Dermis microvascular lymphatic vessel endothelial cell (primary cell): ENCODE results near the gene ENOX1. TPM values are rescaled to one million over a fixed set of nuclear protein-coding genes. Genes with fewer than 3 reads are reported as not detected.
"Not testable (repeated sequence)": the region's sequence is repeated elsewhere in the genome, so short reads cannot be mapped to it uniquely, and the experiment has no call there.

ENCODE experiments used
- DNase-seq, 2 donors: peaks; one replicate each; pipeline versions ENCODE4 v3.0.0 to v3.0.0-alpha.2; 2010; ENCODE audit warnings: low read depth in 2 of 2
- total RNA-seq: library from RNA; depleted of rRNA; stranded (reverse); fragments of >200 nt; gene quantifications from 2 replicates; pipeline ENCODE4 v1.2.1, GENCODE V29; 2014

The ENOX1 gene
- total RNA-seq, 1 donor from 2014 or later: 1.2 TPM

- DNase-seq: no peak
Measured at GRCh38 chr13:43432958-43433357, 353.8 kb downstream of the ENOX1 start.

DNA sequence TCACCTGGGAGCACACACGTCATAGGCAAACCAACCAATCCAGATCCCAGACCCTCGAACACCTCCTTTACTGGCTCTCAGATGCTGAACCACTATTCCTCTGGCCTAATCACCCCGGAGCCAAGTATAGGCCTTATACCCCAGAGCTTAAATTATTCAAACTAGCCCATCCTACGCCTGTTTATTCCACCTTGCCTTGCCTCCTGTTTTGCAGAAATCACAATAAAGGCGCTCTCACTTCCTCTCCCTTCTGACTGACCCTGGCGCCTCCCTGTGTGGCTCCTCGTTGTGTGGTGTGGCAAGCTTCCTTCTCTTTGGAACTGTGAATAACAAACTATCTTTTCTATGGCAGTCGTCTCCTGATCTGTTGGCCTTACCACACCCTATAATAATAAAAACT, 354.9 kb downstream of the ENOX1 start:
- no peak for DNase-seq

DNA sequence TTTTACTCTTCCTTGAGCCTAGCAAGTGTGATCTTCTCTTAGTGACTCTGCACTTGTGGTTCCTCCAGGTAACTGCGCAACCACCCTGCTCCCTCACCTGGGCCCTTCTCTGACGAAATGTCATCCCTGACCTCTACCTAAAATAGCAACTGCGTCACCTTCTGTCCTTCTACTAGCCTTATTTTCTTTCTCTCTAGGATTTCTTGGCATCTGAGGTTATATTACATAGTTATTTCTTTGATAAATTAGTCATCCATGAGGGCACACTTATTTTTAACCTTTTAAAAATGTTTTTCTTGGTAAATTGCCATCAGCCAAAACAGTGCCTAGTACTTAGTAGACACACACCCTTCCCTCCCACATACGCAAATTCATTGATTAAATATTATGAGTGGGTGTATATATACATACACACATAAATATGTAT, 355.5 kb downstream of the ENOX1 start:
- no peak for DNase-seq

DNA sequence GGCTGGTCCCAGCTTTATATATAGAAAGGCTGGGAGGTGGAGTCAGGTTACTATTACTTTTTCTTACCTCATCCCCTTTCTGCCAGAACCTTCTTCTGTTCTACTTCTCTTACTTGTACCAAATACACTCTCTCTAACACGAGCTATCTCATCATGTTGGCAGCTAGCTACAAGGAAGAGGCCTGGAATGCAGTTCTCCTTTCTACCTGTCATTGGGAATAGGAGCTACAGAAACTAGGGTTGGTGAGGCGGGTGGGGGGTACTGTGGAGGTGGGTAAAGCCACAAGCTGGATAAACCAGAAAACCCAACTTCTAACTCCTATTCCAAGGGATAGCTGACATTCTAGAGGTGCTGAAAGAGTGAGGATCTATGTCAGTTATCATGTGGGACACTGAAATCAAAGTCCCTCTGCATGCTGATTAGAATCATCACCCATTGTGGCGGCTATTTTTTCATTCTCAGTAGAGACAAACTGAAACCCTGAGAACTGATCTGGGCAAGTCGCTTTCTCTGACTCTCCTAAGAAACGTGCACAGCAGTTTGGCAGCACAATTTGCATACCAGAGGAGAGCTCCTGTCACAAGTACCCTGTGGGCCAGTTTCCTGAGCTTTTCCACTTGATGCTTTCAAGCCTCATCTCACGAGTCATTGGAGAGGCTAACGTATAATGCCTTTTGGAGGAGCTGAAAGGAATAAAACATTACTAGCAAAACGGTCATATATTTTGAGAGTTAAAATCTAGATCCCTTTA, 358.1 kb downstream of the ENOX1 start:
- no peak for DNase-seq

GRCh38 chr13:43426355-43426754, 360.4 kb downstream of the ENOX1 start:
- no peak for DNase-seq

GRCh38 chr13:43425234-43425633, 361.5 kb downstream of the ENOX1 start:
- no peak for DNase-seq

DNA sequence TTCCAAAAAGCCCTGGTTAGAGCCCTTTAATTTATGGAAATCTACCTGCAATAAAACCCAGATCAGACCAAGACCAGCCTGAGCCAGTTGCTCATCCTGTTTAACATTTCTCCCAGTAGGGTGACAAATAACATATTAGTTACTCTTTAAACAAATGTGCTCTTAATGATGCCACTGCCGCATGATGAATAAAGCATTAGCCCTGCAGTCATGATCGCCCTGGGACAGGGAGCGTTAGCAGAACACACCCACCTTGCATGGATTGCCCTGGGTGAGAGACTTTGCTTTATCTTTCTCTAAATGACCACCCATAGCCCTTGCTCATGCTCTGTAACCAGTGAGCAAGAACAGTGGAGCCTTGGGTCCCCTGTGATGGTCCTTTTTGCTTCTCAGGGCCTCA, 362.4 kb downstream of the ENOX1 start:
- DNase-seq: no peak

- no peak for DNase-seq
Measured at GRCh38 chr13:43422116-43422515, 364.7 kb downstream of the ENOX1 start.

DNA sequence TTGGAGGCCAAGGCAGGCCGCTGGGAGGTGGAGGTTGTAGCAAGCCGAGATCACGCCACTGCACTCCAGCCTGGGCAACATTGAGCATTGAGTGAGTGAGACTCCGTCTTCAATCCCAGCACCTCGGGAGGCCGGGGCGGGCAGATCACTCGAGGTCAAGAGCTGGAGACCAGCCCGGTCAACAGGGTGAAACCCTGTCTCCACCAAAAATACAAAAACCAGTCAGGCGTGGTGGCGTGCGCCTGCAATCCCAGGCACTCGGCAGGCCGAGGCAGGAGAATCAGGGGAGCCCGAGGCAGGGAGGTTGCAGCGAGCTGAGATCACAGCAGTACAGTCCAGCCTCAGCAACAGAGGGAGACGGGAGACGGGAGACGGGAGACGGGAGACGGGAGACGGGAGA, 369.9 kb downstream of the ENOX1 start:
- DNase-seq: not testable (repeated sequence)

DNA sequence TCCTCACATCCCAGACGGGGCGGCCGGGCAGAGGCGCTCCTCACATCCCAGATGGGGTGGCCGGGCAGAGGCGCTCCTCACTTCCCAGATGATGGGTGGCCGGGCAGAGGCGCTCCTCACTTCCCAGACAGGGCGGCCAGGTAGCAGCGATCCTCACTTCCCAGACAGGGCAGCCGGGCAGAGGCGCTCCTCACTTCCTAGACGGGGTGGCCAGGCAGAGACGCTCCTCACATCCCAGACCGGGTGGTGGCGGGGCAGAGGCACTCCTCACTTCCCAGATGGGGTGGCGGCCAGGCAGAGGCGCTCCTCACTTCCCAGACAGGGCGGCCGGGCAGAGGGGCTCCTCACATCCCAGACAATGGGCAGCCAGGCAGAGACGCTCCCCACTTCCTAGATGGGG, 370.4 kb downstream of the ENOX1 start:
- not testable (repeated sequence) for DNase-seq

GRCh38 chr13:43415903-43416391, 370.8 kb downstream of the ENOX1 start:
- not testable (repeated sequence) for DNase-seq

DNA sequence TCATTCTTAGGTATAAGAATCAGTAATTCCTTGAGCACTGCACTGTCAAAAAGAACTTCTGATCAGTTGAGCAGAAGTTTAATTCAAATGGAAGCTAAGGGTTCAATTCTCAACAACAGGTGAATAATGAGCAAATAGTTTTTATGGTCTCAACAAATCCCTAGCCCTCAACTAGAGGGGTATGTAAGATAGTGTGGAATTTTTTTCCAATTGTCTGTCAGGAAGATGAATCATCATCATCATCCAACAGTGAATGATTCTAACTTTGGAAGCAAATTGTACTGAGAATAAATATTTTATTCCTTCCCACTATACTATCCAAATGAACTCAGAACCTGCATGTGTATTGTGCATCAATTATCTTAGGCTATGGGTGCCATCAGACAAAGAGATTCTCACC, 372.7 kb downstream of the ENOX1 start:
- peak in 1 of 2 donors; percentile 60 for DNase-seq

GRCh38 chr13:43411741-43412140, 375.0 kb downstream of the ENOX1 start:
- no peak for DNase-seq

DNA sequence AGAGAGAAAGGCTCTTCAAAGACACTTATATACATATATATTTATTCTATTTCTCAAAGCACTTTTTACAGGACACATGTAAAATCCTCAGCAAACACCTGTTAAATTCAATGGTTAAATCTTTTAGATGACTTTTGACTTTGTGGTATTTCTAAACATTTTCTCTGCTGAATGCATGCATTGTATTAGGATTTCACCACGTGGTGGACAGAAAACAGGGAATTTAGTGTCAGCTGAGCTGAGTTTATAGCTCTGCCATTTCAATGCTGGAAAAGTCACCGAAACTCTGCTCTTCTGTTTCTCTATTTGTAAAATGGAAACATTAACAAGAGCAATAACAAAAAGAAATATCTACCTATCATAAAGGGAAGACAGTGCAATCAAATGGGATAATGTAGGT, 375.6 kb downstream of the ENOX1 start:
- DNase-seq: no peak

DNA sequence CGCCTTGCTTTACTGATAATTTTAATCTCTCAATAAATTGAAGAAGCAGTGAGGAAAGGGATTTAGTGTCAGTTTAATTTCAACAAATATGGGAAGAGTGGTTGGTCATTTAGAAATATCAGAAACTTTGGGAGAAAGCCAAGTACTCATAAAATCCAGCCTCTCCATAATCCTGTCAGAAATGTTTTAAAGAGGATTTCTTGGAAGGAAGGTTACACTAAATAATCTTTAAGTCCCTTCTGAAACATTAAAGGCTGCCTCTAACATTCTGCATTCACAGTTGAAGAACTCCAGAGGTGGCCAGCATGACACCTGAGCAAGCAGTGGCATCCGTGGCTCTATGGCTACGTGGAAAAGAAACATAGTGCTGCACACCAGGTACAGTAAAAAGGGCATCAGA, 378.5 kb downstream of the ENOX1 start:
- DNase-seq: no peak

DNA sequence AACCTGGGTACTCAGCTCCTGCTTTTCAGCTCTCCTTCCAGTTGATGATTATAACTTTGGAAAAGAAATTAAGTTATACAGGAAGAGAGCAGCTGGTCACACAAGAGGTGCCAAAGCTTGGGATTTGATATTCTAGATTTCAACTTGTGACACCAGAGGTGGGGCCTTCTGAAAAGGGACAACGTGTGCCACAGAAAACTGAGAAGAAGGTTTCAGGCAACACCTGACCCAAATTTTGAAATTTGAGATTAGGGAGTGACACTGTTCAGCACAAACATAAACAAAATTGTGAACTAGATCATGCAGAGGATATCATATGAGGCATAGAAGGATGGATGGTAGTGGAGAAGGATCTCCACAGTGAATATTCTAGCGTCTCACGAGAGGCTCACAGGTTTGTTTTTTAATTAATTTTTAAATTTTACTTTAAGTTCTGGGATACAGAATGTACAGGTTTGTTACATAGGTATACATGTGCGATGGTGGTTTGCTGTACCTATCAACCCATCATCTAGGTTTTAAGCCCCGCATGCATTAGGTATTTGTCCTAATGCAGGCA, 379.7 kb downstream of the ENOX1 start:
- DNase-seq: no peak

GRCh38 chr13:43405457-43405856, 381.3 kb downstream of the ENOX1 start:
- no peak for DNase-seq

GRCh38 chr13:43402380-43402779, 384.4 kb downstream of the ENOX1 start:
- no peak for DNase-seq

DNA sequence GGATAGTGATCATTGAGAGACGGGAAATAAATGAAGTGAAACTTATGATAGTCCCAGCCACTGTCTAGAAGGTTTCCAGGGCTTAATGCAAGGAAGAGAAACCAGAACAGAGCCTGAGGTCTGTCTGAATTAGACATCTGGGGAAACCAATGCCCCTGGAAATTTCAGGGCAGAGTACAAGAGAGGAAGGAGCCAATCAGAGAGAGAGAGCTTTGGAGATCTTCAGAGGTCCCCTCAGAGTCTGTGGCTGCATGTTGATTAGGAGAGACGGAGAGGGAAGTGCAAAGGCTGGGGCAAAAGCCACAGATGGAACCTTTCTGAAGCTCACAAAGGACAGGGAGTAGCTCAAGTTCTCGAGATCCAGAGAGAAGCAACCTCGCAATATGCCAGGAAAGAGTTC, 385.4 kb downstream of the ENOX1 start:
- DNase-seq: no peak

GRCh38 chr13:43397111-43397510, 389.7 kb downstream of the ENOX1 start:
- DNase-seq: no peak

GRCh38 chr13:43391036-43391435, 395.7 kb downstream of the ENOX1 start:
- no peak for DNase-seq

DNA sequence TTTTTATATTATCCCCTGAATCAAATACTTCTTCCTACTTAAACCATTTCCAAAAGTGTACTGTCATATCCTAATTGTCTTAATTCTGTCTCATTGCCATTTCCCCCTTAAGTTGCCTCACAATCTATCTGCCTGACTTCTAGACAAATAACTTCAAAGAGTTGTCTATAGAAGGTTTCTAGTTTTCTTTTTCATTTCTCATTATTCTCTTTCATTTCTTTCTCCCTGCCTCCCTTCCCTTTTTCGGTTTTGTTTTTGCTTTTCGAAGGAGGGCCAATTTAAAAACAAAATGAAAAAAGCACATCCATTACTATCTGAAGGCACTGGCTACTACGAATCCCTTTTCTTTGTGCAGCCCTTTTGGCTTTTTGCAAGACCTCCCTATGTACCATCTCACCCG, 396.2 kb downstream of the ENOX1 start:
- no peak for DNase-seq

DNA sequence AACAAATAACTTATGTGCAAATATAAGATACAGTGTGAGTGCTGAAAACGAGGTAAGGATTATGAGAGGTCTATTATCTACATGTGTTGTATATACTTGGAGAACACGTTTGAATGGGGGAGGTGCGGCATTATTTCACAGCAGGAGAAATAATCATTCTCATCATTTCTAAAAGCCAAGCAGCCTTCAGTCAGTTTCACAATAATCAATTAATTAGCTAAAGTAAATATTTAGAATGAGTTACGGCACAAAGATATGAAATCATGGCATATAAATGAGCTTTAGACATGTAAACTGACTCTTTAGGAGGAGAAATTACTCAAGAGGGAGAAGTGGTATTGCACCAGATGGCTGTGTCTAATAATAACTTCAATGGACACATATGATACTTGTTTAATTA, 396.8 kb downstream of the ENOX1 start:
- no peak for DNase-seq
